ENCODE measurements around the gene PRUNE2.

GRCh38 chr9:76658510-76659231 lies 247.2 kb downstream of the PRUNE2 start:
- no peak for TF ChIP-seq YY1 (IDR thresholded peaks at IDR 0.05; ENCODE audit: insufficient read depth, insufficient read length)
- TF ChIP-seq ZNF274 (IDR thresholded peaks at IDR 0.05; ENCODE audit: low read depth, low read length) = no peak
- no peak for TF ChIP-seq SUZ12 (IDR thresholded peaks at IDR 0.05; ENCODE audit: extremely low read depth, insufficient read depth, insufficient read length)

All from NT2/D1 (cell line).